CD4-positive, alpha-beta T cell (primary cell): ENCODE results near the gene PXDN. TPM values are rescaled to one million over a fixed set of nuclear protein-coding genes. Genes with fewer than 3 reads are reported as not detected.

Experiments used
- ATAC-seq: fragments of 200-7000 bp; cut with Tn5 transposase; one replicate; pipeline ENCODE4 v1.10.0; 2022; ENCODE audit warnings: mild to moderate bottlenecking; ENCODE audit not compliant: poor library complexity
- CTCF ChIA-PET: fragments of 350-600 bp; sonication (Branson Sonifier 250); formaldehyde crosslinking; loops from one replicate; lab custom pipeline; 2021; ENCODE audit warnings: antibody characterized with exemption, inconsistent platforms; lab: Charles Lee
- POLR2A ChIA-PET: fragments of 350-600 bp; sonication (Branson Sonifier 250); formaldehyde crosslinking; loops from one replicate; lab custom pipeline; 2021; ENCODE audit warnings: antibody characterized with exemption, inconsistent platforms; lab: Charles Lee
- DNase-seq, 14 experiments: peaks; one replicate each; pipeline ENCODE4 v3.0.0-alpha.2; 2013 to 2020; ENCODE audit warnings: mixed read lengths in 2 of 14
- H3K27ac ChIP-seq, 2 donors: one replicate each; pipeline versions ENCODE4 v1.5.1 to v1.7.0; 2013; ENCODE audit warnings: low read length in 2 of 2, low read depth in 1 of 2, mild to moderate bottlenecking in 1 of 2
- H3K27me3 ChIP-seq, 2 experiments: 1 replicate in 1 of 2; 2 replicates in 1 of 2; pipeline versions ENCODE4 v1.6.1 to v1.7.0; 2013; ENCODE audit warnings: low read length in 2 of 2, control low read depth in 1 of 2, mild to moderate bottlenecking in 1 of 2, moderate library complexity in 1 of 2; ENCODE audit not compliant: insufficient read depth in 2 of 2, control insufficient read depth in 1 of 2
- H3K36me3 ChIP-seq: one replicate; pipeline ENCODE4 v1.6.1; 2013; ENCODE audit warnings: low read length, control low read depth; ENCODE audit not compliant: insufficient read depth
- H3K4me1 ChIP-seq: one replicate; pipeline ENCODE4 v1.6.1; 2013; ENCODE audit warnings: low read length, control low read depth; ENCODE audit not compliant: insufficient read depth
- H3K4me3 ChIP-seq: one replicate; pipeline ENCODE4 v1.5.1; 2013; ENCODE audit warnings: mild to moderate bottlenecking, low read length, moderate library complexity
- H3K9me3 ChIP-seq, 2 experiments: 1 replicate in 1 of 2; 2 replicates in 1 of 2; pipeline versions ENCODE4 v1.6.1 to v1.7.0; 2013; ENCODE audit warnings: low read length in 2 of 2, mild to moderate bottlenecking in 2 of 2, control low read depth in 1 of 2, moderate library complexity in 1 of 2; ENCODE audit not compliant: control insufficient read depth in 1 of 2, insufficient read depth in 1 of 2
- H3K27ac Mint-ChIP-seq: one replicate; pipeline ENCODE4 v1.8.0; 2020; ENCODE audit warnings: mixed read lengths
- H3K27me3 Mint-ChIP-seq: one replicate; pipeline ENCODE4 v1.8.0; 2021; ENCODE audit warnings: mixed read lengths
- H3K36me3 Mint-ChIP-seq: one replicate; pipeline ENCODE4 v1.8.0; 2021; ENCODE audit warnings: low read depth, mixed read lengths
- H3K4me1 Mint-ChIP-seq: one replicate; pipeline ENCODE4 v1.8.0; 2021; ENCODE audit warnings: low read depth, mixed read lengths
- H3K4me3 Mint-ChIP-seq: one replicate; pipeline ENCODE4 v1.8.0; 2020; ENCODE audit warnings: mild to moderate bottlenecking, mixed read lengths
- H3K9me3 Mint-ChIP-seq: one replicate; pipeline ENCODE4 v1.8.0; 2020; ENCODE audit warnings: mixed read lengths
- intact Hi-C, 2 experiments: fragments of 100-400 bp; cut with DNase I in 1 of 2; cut with micrococcal nuclease in 1 of 2; formaldehyde crosslinking; loops; one replicate each; pipeline versions ENCODE4 v1.15.1 to v1.9.0; 2023 to 2025; cut with DNase I, micrococcal nuclease
- total RNA-seq, 174 experiments: library from RNA in 2 of 174; stranded (reverse) in 2 of 174; gene quantifications; one replicate each; pipeline ENCODE4 v1.2.3 and lab custom pipeline; 2021 to 2026
- TF ChIP-seq, protein P1 (sequence below): fragments of 200-600 bp; IDR thresholded peaks from one replicate; pipeline ENCODE4 v1.8.0; 2022; ENCODE audit warnings: antibody characterized with exemption, mild to moderate bottlenecking

The PXDN gene
- total RNA-seq, 2 experiments from 2014 or later, result 0.47 to 0.84 TPM

GRCh38 chr2:1661891-1662605 is 82.3 kb downstream of the PXDN start:
- TF ChIP-seq, protein P1, sequence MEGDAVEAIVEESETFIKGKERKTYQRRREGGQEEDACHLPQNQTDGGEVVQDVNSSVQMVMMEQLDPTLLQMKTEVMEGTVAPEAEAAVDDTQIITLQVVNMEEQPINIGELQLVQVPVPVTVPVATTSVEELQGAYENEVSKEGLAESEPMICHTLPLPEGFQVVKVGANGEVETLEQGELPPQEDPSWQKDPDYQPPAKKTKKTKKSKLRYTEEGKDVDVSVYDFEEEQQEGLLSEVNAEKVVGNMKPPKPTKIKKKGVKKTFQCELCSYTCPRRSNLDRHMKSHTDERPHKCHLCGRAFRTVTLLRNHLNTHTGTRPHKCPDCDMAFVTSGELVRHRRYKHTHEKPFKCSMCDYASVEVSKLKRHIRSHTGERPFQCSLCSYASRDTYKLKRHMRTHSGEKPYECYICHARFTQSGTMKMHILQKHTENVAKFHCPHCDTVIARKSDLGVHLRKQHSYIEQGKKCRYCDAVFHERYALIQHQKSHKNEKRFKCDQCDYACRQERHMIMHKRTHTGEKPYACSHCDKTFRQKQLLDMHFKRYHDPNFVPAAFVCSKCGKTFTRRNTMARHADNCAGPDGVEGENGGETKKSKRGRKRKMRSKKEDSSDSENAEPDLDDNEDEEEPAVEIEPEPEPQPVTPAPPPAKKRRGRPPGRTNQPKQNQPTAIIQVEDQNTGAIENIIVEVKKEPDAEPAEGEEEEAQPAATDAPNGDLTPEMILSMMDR, result no peak
- Histone ChIP-seq H3K4me3 (no peak overlapping the region), H3K9me3 (no peaks in the 10 kb centered on the region), H3K27ac (no peak overlapping the region), H3K4me1 (no peaks in the 10 kb centered on the region), H3K27me3 (peaks cover 0 to under 1% of the 10 kb centered on the region in 2 experiments), H3K36me3 (no peaks in the 10 kb centered on the region)
- intact Hi-C loops, result no loop called here
- DNase-seq, result peak in 1 of 14 experiments; percentile 27
- Mint-ChIP-seq H3K4me3 (no peak overlapping the region), H3K4me1 (no peaks in the 10 kb centered on the region), H3K9me3 (no peaks in the 10 kb centered on the region), H3K36me3 (no peaks in the 10 kb centered on the region), H3K27ac (no peak overlapping the region), H3K27me3 (peaks cover 13% of the 10 kb centered on the region)
- POLR2A ChIA-PET, result interaction anchor here (1.0 kb wide), 1 partner anchor 10 kb away, joined by 3 read pairs; no protein-coding TSS in a partner anchor
- CTCF ChIA-PET, result no interaction called here
- ATAC-seq, result no peak

DNA sequence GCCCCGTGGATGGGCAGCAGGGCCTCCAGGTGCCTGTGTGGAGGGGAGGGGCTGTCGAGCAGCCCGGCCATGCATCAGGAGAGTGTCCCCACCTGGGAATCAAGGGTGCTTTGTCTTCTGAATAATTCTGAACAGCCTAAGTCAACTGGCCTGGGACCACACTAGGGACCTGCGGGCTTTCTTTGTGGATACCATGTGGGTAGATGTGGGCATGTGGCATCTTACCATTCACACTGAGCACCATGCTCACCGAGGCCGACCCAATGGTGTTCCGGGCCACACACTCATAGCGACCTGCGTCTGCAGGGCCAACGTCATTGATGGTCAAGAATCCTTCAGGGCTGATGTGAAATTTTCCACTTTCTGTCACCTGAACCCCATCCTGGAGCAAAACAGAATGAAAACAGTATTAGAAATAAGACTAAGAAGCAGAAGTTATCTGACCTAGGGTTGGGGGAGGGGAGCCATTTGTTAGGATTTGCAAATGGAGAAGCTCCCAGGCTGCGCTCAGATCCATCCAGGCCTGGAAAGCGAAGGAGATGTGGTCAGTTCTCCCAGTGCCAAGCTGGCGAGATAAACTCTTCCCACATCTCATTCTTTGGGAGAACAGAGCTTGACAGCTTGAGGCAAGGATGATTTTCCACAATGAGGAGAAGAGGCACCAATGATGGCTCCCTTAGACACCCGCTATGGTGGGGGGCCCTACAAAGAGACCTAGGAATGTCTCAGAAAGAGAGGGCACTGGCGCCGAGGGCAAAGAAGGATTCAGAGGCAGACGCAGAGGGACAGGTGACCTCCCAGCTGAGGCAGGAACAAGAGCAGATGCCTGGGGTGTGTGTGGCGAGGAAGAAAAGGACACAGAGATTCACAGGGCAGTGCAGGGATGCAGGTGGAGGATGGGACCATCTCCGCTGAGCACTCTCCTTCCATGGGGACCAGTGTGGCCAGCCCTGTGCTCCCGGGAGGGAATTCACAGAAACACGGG is 83.4 kb downstream of the PXDN start:
- ATAC-seq (no peak), DNase-seq (no peak)
- Histone ChIP-seq H3K9me3 (no peaks in the 10 kb centered on the region), H3K4me3 (no peak overlapping the region), H3K27ac (no peak overlapping the region), H3K36me3 (no peaks in the 10 kb centered on the region), H3K4me1 (no peaks in the 10 kb centered on the region), H3K27me3 (peaks cover 0 to 4% of the 10 kb centered on the region in 2 experiments)
- H3K27me3 Mint-ChIP-seq, result peaks cover 13% of the 10 kb centered on the region
- H3K27ac Mint-ChIP-seq, result no peak overlapping the region
- intact Hi-C loops, result no loop called here
- no peaks in the 10 kb centered on the region for H3K36me3 Mint-ChIP-seq
- ChIA-PET POLR2A (no interaction called here), CTCF (no interaction called here)
- no peaks in the 10 kb centered on the region for H3K4me1 Mint-ChIP-seq
- H3K4me3 Mint-ChIP-seq, result no peak overlapping the region
- H3K9me3 Mint-ChIP-seq, result no peaks in the 10 kb centered on the region
- TF ChIP-seq, protein P1, result no peak

DNA sequence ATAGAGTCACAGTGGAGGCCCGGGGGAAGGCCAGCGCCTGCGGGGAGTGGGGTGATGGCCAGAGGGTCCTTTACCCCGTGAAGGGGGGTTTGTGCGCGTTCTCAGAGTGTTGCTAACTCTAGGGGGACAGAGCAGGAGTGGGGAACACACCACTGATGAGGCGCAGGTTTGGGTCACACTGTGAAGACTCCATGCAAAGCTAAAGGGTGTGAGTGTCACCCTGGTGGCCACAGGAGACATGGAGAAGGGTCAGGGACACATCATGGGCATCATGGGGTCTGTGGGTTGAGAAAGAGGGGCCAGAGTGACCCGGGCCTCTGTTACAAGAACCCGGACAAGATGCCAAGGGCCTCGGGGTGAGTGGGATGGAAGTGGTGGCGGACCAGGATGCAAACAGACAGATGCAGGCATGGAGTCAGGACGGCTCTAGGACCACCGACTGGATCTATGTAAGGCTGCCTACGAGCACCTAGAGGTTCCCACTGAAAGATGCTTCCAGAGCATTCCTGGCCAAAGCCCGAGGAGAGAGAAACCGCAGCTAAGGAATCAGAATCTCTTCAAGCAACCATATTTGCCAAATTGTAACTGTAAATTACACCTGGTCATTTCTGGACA is 84.3 kb downstream of the PXDN start:
- no peaks in the 10 kb centered on the region for H3K4me1 Mint-ChIP-seq
- H3K36me3 Mint-ChIP-seq, result no peaks in the 10 kb centered on the region
- Histone ChIP-seq H3K9me3 (no peaks in the 10 kb centered on the region), H3K4me3 (no peak overlapping the region), H3K27me3 (peaks cover 0 to 4% of the 10 kb centered on the region in 2 experiments), H3K4me1 (no peaks in the 10 kb centered on the region), H3K36me3 (no peaks in the 10 kb centered on the region), H3K27ac (no peak overlapping the region)
- peak in 1 of 14 experiments; percentile 16 for DNase-seq
- no peaks in the 10 kb centered on the region for H3K9me3 Mint-ChIP-seq
- H3K27ac Mint-ChIP-seq, result no peak overlapping the region
- TF ChIP-seq, protein P1, result no peak
- H3K27me3 Mint-ChIP-seq, result peaks cover 6% of the 10 kb centered on the region
- ATAC-seq, result no peak
- intact Hi-C loops, result no loop called here
- ChIA-PET POLR2A (no interaction called here), CTCF (no interaction called here)
- H3K4me3 Mint-ChIP-seq, result no peak overlapping the region
